HG03520 (cell line): ENCODE measurements around the gene PPP1R16B.

Experiments
- ATAC-seq: cut with Tn5 transposase; IDR thresholded peaks from one replicate; pipeline ENCODE4 v1.9.1; 2021; ENCODE audit warnings: mild to moderate bottlenecking, moderate library complexity; ENCODE audit not compliant: unreplicated experiment

PPP1R16B gene

DNA sequence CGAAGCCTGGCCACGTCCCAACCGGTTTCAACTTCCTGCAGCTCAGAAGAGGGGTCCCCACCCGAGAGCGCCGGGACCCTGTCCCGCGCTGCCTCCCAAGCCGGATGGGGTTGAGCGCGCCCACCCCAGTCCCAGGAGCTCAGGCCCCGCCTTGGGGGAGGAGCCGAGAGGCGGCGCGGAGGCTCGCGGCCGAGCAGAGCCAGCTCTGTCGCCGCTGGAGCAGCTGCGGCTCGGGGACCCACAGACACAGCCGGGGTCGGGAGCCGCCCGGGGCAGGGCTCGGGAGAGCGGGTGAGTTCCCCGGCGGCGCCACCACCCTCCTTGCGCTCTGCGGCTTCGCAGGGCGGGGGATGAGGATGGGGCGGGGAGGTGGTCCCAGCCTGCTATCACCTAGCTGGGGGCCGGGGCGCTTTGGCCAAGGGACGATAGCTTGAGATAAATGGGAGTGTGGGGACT is at the start of gene PPP1R16B:
Gene PPP1R16B, plus strand, starts transcription at position 196 of the 456 bp plus-strand sequence. CDS start 30,229 bp downstream, outside the sequence.
- peak; percentile 38 for ATAC-seq

DNA sequence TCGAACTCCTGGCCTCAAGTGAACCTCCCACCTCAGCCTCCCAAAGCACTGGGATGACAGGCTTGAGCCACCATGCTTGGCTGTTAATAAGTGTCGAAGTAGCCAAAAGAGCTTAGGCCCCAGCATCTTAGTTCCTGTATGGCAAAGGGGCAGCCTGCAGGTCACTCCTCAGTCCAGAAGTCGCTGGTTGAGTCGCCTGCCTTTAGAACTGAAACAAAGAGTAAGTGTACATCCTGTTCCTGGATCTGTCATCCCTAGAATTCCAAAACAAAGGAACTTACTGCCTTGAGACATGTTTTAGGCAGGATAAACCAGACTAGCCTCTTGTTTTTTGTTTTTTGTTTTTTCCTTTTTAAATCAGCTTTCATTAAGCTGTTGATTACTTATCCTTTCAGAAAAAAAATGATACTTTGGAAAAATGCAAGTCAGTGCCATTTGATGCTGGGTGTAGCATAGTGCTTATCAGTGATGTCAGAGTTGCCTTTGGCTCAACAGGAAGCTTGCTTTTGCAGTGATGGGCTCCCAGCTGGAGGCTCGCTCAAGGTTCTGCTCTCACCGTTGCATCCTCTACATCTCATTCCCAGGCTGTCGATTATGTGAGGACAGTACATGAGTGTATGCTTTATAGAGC is 48.2 kb upstream of the PPP1R16B start:
- no peak for ATAC-seq

- ATAC-seq, result no peak
Observed at GRCh38 chr20:38759106-38759505, 46.4 kb upstream of the PPP1R16B start.

- ATAC-seq, result no peak
Observed at GRCh38 chr20:38760978-38761377, 44.5 kb upstream of the PPP1R16B start.

DNA sequence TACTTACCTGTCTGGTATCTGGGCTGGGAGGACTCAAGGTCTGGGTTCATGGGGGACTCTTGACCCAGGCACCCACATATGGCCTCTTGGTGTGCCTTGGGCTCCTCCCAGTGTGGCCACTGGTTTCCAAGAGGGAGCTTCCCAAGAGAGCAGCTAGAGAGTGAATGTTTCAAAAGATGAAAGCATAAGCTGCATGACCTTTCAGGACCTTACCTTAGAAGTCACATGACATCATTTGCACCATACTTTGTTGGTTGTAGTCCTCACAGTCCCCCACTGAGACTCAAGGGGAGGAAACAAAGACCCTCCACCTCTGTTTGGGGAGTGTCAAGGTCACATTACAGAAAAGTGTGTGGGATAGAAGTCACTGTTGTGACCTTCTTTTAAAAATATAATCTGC is 43.3 kb upstream of the PPP1R16B start:
- no peak for ATAC-seq

GRCh38 chr20:38763616-38764015 is 41.9 kb upstream of the PPP1R16B start:
- ATAC-seq, result no peak

DNA sequence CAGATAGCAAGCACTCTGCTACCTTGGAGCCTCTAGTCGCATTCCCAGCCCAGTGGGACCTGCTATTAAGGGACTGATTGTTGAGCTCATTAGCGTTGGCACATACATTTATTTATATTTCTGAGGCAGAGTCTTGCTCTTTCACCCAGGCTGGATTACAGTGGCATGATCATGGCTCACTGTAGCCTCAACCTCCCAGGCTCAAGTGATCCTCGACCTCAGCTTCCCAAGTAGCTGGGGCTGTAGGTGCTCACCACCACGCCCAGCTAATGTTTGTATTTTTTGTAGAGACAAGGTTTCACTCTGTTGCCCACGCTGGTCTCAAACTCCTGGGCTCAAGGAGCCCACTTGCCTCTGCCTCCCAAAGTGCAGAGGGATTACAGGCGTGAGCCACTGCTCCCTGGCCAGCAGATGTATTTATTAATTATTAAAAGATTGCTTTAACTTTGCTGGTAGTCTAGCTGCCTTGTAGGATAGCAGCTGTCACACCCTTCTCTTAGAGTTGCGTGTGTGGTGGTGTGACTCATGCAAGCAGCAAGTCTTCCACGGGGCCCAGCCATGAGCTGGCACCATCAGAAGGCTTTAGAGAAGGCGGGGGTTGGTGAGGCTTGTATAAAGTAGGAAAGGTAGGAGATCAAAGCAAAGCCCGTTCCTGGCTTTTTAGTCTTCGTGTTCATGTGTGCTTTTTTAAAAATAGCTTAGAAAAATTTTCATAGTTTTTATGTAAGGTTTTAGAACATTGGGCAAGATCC is 40.8 kb upstream of the PPP1R16B start:
- ATAC-seq, result no peak

DNA sequence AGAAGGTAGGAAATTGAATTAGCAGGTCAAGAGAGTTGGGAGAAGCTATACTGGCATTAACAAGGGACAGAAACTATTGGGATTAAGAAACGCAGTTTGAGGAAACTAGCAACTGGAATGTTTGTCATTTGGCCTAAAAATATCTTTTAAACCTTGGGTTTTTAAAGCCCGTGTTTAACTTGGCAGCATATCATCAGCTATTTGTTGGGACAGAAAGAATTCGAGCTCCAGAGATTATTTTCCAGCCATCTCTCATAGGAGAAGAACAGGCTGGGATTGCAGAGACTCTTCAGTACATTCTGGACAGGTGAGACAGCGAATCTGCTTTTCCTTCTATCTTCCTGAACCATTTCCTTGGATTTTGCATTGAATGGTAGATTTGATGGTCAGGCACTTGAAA is 39.4 kb upstream of the PPP1R16B start:
- no peak for ATAC-seq

GRCh38 chr20:38769376-38770295 is 35.9 kb upstream of the PPP1R16B start:
- no peak for ATAC-seq

DNA sequence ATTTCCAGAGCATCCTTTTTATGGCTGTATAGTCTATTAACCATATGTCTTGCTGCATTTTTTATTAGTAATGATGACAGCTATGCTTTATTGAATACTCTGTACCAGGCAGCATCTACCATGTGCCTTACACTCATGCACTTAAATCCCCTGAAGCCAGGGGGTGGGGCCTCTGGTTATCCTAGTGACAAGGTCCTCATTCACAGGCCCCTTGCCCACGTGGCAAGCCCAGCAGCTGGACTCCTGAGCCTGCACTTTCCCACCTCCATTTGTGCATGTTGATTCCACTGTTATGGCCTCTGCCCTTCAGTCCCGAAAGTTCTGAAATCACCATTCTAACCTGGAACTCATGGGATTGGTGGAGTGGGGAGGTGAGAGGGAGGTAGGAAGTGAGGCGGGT is 35.0 kb upstream of the PPP1R16B start:
- ATAC-seq, result no peak

- no peak for ATAC-seq
Observed at GRCh38 chr20:38770970-38771369, 34.5 kb upstream of the PPP1R16B start.

DNA sequence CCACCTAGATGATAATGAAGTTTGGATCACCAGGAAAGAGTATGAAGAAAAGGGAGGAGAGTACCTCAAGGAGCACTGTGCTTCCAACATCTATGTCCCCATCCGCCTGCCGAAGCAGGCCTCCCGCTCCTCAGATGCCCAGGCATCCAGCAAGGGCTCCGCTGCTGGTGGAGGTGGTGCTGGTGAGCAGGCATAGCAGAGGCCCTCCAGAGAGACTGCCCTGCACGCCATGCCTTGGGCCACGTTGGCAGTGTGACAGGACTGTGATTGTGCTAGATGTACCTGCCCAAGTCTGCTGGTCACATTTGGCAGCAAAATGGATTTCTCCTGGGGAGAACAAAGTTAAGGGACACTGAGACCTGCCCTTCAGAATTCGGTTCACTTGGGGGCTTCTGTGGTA is 33.9 kb upstream of the PPP1R16B start:
- no peak for ATAC-seq

GRCh38 chr20:38774167-38774566 is 31.3 kb upstream of the PPP1R16B start:
- no peak for ATAC-seq

DNA sequence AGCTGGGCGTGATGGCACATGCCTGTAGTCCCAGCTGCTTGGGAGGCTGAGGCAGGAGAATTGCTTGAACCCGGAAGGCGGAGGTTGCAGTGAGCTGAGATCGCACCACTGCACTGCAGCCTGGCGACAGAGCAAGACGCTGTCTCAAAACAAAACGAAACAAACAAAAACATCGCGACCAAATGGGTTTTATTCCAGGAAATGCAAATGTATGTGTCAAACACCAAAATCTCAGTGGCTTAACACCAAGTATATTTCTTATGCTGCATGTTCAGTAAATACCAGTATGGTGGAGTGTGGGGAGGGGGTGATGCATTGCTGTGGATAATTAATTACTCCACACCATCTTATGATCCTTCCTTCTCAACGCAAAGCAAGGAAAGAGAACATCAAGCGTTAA is 29.1 kb upstream of the PPP1R16B start:
- ATAC-seq, result no peak

- ATAC-seq, result no peak
Observed at GRCh38 chr20:38779247-38780097, 26.0 kb upstream of the PPP1R16B start.

DNA sequence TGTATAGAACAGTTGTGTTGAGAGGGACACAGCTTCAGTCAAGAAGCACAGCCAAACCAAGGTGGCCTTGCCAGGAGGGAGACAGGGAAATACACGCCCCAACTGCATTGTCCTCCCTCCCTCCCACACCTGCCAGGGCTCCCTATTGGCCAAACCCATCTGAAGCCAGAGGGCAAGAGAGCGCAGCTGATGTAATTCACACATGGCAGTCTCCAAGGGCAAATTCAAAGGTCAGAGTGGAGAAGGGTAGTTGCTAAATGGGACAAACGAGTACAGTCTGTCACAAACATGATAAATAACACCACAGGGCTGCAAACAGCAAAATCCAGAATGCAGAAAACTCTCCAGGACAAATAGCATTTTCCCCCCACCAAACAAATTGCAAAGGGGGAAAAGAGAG is 23.2 kb upstream of the PPP1R16B start:
- no peak for ATAC-seq

GRCh38 chr20:38787870-38788269 is 17.6 kb upstream of the PPP1R16B start:
- ATAC-seq, result no peak

GRCh38 chr20:38789503-38790199 is 15.8 kb upstream of the PPP1R16B start:
- ATAC-seq, result no peak

- ATAC-seq, result no peak
Observed at GRCh38 chr20:38790200-38791053, 15.1 kb upstream of the PPP1R16B start.
